ENCODE results near the gene VSX1.

Gene VSX1

DNA sequence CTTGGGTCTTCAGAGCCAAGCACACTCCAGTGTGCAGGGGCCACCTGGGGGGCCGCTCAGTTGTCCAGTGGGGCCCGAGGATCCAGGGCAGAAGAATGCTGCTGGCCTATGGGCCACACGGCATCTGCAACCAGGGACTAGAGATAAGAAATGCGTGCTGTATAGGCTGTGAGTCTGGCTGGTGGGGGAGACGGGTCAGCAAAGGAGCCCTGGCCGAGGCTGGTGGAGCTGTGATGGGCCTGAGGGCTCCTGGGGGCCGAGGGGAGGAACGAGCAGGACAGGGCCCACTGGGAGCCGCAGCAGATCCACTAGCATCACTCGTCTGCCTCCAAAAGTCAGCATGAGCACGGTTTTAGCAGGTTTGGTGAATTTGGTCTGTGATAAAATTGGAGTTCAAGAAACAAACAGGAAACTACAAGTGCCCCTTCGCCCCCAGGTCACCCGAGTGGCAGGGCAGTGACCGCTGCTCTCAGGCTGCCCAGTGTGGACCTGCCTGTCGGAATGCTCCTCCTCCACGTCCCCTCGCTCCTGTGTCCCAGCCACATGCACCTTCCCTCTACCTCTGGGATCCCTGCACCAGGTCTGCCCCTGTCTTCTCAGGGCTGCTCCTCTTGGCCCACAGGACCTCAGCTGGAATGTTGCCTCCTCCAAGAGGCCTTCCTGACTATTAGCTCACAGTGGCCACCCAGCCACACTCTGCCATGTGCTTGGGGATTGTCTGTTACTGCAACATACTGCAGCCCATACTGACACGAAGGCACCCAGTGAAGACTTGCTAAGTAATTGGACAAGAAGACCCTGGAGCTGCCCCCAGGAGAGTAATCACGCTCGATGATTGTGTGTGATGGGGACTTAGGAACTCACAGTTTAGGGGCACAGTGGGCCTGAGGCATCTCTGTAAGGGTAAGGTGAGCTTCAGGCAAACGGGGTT is 34.9 kb downstream of the VSX1 start (continued):
- TF ChIP-seq TRIM28 (IDR thresholded peaks at IDR 0.05; ENCODE audit: borderline replicate concordance, low read length) (no peak), ZNF341 (tag by site-specific recombination; IDR thresholded peaks at IDR 0.05; ENCODE audit: low read depth) (no peak), GLI4 (tag by site-specific recombination; IDR thresholded peaks at IDR 0.05) (no peak), ZNF114 (tag by site-specific recombination; IDR thresholded peaks at IDR 0.05) (no peak)
- TF ChIP-seq, protein P1, sequence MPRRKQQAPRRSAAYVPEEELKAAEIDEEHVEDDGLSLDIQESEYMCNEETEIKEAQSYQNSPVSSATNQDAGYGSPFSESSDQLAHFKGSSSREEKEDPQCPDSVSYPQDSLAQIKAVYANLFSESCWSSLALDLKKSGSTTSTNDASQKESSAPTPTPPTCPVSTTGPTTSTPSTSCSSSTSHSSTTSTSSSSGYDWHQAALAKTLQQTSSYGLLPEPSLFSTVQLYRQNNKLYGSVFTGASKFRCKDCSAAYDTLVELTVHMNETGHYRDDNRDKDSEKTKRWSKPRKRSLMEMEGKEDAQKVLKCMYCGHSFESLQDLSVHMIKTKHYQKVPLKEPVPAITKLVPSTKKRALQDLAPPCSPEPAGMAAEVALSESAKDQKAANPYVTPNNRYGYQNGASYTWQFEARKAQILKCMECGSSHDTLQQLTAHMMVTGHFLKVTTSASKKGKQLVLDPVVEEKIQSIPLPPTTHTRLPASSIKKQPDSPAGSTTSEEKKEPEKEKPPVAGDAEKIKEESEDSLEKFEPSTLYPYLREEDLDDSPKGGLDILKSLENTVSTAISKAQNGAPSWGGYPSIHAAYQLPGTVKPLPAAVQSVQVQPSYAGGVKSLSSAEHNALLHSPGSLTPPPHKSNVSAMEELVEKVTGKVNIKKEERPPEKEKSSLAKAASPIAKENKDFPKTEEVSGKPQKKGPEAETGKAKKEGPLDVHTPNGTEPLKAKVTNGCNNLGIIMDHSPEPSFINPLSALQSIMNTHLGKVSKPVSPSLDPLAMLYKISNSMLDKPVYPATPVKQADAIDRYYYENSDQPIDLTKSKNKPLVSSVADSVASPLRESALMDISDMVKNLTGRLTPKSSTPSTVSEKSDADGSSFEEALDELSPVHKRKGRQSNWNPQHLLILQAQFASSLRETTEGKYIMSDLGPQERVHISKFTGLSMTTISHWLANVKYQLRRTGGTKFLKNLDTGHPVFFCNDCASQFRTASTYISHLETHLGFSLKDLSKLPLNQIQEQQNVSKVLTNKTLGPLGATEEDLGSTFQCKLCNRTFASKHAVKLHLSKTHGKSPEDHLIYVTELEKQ (tag by site-specific recombination; IDR thresholded peaks at IDR 0.05; ENCODE audit: borderline replicate concordance), result no peak
- TF ChIP-seq, protein P2, sequence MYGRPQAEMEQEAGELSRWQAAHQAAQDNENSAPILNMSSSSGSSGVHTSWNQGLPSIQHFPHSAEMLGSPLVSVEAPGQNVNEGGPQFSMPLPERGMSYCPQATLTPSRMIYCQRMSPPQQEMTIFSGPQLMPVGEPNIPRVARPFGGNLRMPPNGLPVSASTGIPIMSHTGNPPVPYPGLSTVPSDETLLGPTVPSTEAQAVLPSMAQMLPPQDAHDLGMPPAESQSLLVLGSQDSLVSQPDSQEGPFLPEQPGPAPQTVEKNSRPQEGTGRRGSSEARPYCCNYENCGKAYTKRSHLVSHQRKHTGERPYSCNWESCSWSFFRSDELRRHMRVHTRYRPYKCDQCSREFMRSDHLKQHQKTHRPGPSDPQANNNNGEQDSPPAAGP (tag by site-specific recombination; IDR thresholded peaks at IDR 0.05), result no peak

DNA sequence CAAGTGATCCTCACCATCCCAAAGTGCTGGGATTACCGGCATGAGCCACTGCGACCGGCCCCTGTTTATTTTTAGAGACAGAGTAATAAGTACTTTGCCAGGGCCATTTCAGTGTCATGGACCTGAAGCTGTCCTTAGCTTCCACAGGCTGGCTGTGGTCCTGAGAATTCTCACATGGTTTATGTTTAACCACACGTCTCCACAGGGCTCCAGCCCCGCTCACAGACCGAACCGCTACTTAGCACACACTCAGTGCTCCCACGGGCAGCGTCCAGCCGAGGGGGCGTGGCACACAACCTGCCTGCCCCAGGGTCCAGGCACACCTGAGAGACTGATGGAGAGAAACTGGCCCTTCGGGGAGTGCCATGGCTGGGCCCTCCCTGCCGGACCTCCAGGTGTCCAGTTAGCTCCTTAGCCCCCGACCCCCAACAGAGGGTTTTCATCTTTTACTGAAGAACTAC is 35.7 kb downstream of the VSX1 start:
- Histone ChIP-seq H3K4me1 (ENCODE audit: control insufficient read depth, insufficient read depth, low read length) (no peaks in the 10 kb centered on the region), H3K4me3 (ENCODE audit: low read depth, low read length) (no peak overlapping the region), H3K36me3 (ENCODE audit: control insufficient read depth in 2 of 2, insufficient read depth in 1 of 2, low read length in 2 of 2) (peaks cover 0 to 7% of the 10 kb centered on the region in 2 experiments; a peak in 1 of 3 replicates), H3K27ac (ENCODE audit: extremely low read depth, low read depth, low read length) (no peak overlapping the region), H3K9me3 (ENCODE audit: control insufficient read depth, insufficient read depth, low read depth, low read length) (no peaks in the 10 kb centered on the region)
- TF ChIP-seq ZNF169 (tag by site-specific recombination; IDR thresholded peaks at IDR 0.05) (no peak), ZFP3 (tag by site-specific recombination; IDR thresholded peaks at IDR 0.05; ENCODE audit: low read depth) (no peak)
- TF ChIP-seq, protein P3, sequence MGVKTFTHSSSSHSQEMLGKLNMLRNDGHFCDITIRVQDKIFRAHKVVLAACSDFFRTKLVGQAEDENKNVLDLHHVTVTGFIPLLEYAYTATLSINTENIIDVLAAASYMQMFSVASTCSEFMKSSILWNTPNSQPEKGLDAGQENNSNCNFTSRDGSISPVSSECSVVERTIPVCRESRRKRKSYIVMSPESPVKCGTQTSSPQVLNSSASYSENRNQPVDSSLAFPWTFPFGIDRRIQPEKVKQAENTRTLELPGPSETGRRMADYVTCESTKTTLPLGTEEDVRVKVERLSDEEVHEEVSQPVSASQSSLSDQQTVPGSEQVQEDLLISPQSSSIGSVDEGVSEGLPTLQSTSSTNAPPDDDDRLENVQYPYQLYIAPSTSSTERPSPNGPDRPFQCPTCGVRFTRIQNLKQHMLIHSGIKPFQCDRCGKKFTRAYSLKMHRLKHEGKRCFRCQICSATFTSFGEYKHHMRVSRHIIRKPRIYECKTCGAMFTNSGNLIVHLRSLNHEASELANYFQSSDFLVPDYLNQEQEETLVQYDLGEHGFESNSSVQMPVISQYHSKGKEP (tag by site-specific recombination; IDR thresholded peaks at IDR 0.05), result no peak
- ChIA-PET CTCF (no interaction called here), POLR2A (no interaction called here)

DNA sequence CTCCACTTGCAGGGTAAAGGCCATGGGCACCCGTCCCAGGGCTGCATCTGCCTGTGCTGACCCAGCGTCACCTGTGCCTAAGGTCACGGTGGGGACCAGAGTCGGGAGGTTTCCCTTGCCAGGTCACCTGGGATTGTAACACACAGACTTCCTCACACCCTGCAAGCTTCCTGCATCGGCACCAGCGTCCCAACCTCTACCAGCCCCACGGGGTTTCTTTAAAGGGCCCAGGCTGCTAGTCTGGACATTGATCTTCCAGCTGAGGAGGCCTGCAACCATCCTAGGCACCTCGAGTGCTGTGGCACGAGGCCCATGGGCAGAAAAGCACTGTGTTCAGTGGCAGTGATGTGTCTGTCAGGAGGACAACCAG is 36.6 kb downstream of the VSX1 start:
- CTCF ChIA-PET, result no interaction called here
- Histone ChIP-seq H3K4me1 (ENCODE audit: control insufficient read depth, insufficient read depth, low read length) (no peaks in the 10 kb centered on the region), H3K36me3 (ENCODE audit: control insufficient read depth in 2 of 2, insufficient read depth in 1 of 2, low read length in 2 of 2) (peaks cover 0 to 7% of the 10 kb centered on the region in 2 experiments; a peak in 1 of 3 replicates), H3K4me3 (ENCODE audit: low read depth, low read length) (no peak overlapping the region), H3K27ac (ENCODE audit: extremely low read depth, low read depth, low read length) (no peak overlapping the region), H3K9me3 (ENCODE audit: control insufficient read depth, insufficient read depth, low read depth, low read length) (no peaks in the 10 kb centered on the region)
- POLR2A ChIA-PET, result no interaction called here
- TF ChIP-seq KLF1 (tag by site-specific recombination; IDR thresholded peaks at IDR 0.05) (no peak), ZIC2 (tag by site-specific recombination; IDR thresholded peaks at IDR 0.05) (no peak), ZNF561 (tag by site-specific recombination; IDR thresholded peaks at IDR 0.05; ENCODE audit: borderline replicate concordance) (no peak), FEZF1 (tag by site-specific recombination; IDR thresholded peaks at IDR 0.05) (no peak)
- TF ChIP-seq, protein P4, sequence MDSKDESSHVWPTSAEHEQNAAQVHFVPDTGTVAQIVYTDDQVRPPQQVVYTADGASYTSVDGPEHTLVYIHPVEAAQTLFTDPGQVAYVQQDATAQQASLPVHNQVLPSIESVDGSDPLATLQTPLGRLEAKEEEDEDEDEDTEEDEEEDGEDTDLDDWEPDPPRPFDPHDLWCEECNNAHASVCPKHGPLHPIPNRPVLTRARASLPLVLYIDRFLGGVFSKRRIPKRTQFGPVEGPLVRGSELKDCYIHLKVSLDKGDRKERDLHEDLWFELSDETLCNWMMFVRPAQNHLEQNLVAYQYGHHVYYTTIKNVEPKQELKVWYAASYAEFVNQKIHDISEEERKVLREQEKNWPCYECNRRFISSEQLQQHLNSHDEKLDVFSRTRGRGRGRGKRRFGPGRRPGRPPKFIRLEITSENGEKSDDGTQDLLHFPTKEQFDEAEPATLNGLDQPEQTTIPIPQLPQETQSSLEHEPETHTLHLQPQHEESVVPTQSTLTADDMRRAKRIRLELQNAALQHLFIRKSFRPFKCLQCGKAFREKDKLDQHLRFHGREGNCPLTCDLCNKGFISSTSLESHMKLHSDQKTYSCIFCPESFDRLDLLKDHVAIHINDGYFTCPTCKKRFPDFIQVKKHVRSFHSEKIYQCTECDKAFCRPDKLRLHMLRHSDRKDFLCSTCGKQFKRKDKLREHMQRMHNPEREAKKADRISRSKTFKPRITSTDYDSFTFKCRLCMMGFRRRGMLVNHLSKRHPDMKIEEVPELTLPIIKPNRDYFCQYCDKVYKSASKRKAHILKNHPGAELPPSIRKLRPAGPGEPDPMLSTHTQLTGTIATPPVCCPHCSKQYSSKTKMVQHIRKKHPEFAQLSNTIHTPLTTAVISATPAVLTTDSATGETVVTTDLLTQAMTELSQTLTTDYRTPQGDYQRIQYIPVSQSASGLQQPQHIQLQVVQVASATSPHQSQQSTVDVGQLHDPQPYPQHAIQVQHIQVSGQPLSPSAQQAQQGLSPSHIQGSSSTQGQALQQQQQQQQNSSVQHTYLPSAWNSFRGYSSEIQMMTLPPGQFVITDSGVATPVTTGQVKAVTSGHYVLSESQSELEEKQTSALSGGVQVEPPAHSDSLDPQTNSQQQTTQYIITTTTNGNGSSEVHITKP (tag by site-specific recombination; IDR thresholded peaks at IDR 0.05), result no peak

Data from HEK293 (cell line).